SU-DHL-6 (cell line): ENCODE data around the gene GHDC.
"Not testable (repeated sequence)": the region's sequence is repeated elsewhere in the genome, so short reads cannot be mapped to it uniquely, and the experiment has no call there.

Source experiments
- H2AFZ ChIP-seq: fragments of 200-600 bp; sonication (generic); 2 replicates; pipeline ENCODE4 v1.6.1; 2014; ENCODE audit warnings: low read depth, mild to moderate bottlenecking, moderate library complexity, mixed read lengths, antibody characterized with exemption, low read length; ENCODE audit not compliant: severe bottlenecking
- H3F3A ChIP-seq: fragments of 200-600 bp; shearing (Covaris generic); 2 replicates; pipeline ENCODE4 v1.6.0; 2016; ENCODE audit warnings: antibody characterized with exemption, mild to moderate bottlenecking; ENCODE audit not compliant: insufficient read depth
- H3K27ac ChIP-seq: fragments of 200-600 bp; sonication (generic); 2 replicates; pipeline ENCODE4 v1.5.1; 2016; ENCODE audit warnings: low read depth, mild to moderate bottlenecking, low read length, moderate library complexity, mixed read lengths
- H3K27me3 ChIP-seq: fragments of 200-600 bp; sonication (generic), shearing (Covaris generic); 2 replicates; pipeline ENCODE4 v1.6.0; 2014; ENCODE audit warnings: mild to moderate bottlenecking, low read length
- H3K36me3 ChIP-seq: fragments of 200-600 bp; sonication (generic); 2 replicates; pipeline ENCODE4 v1.6.1; 2014; ENCODE audit warnings: mild to moderate bottlenecking, low read length, mixed read lengths
- H3K4me2 ChIP-seq: fragments of 300-600, 200-600 bp; shearing (Covaris generic), sonication (generic); 2 replicates; pipeline ENCODE4 v1.6.0; 2014; ENCODE audit warnings: low read length, low read depth, mild to moderate bottlenecking; ENCODE audit not compliant: poor library complexity, severe bottlenecking
- H3K4me3 ChIP-seq: fragments of 200-600 bp; sonication (generic); 2 replicates; pipeline ENCODE4 v1.5.1; 2014; ENCODE audit warnings: antibody characterized with exemption, low read length, mild to moderate bottlenecking, mixed read lengths; ENCODE audit not compliant: insufficient read depth, poor library complexity, severe bottlenecking
- H3K79me2 ChIP-seq: fragments of 200-600 bp; sonication (generic); 2 replicates; pipeline ENCODE4 v1.6.1; 2014; ENCODE audit warnings: mild to moderate bottlenecking, low read length, moderate library complexity; ENCODE audit not compliant: insufficient read depth
- H3K9ac ChIP-seq: fragments of 200-600 bp; sonication (generic); 2 replicates; pipeline ENCODE4 v1.7.0; 2014; ENCODE audit warnings: mild to moderate bottlenecking, low read length
- H3K9me2 ChIP-seq: fragments of 200-600 bp; sonication (generic); replicated peaks from 2 replicates; pipeline ENCODE4 v1.6.1; 2014; ENCODE audit warnings: low read length; ENCODE audit not compliant: insufficient read depth
- H3K9me3 ChIP-seq: fragments of 200-600 bp; sonication (generic); 2 replicates; pipeline ENCODE4 v1.6.1; 2014; ENCODE audit warnings: low read length, mixed read lengths; ENCODE audit not compliant: insufficient read depth
- H4K20me1 ChIP-seq: fragments of 200-600 bp; sonication (generic); 2 replicates; pipeline ENCODE4 v1.6.1; 2014; ENCODE audit warnings: low read depth, mild to moderate bottlenecking, antibody characterized with exemption, low read length, moderate library complexity, mixed read lengths
- CTCF ChIP-seq: fragments of 200-600 bp; sonication (generic); IDR thresholded peaks from one replicate; pipeline ENCODE4 v1.5.1; 2017; ENCODE audit warnings: antibody characterized with exemption, mild to moderate bottlenecking, low read length, moderate library complexity; ENCODE audit not compliant: insufficient read depth, poor library complexity, severe bottlenecking
- EZH2phosphoT487 ChIP-seq: fragments of 200-600 bp; sonication (generic), shearing (Covaris generic); conservative IDR thresholded peaks from 2 replicates; pipeline ENCODE4 v1.6.1; 2018; ENCODE audit warnings: mild to moderate bottlenecking, antibody characterized with exemption, low read length, moderate library complexity, mixed read lengths

Gene GHDC

DNA sequence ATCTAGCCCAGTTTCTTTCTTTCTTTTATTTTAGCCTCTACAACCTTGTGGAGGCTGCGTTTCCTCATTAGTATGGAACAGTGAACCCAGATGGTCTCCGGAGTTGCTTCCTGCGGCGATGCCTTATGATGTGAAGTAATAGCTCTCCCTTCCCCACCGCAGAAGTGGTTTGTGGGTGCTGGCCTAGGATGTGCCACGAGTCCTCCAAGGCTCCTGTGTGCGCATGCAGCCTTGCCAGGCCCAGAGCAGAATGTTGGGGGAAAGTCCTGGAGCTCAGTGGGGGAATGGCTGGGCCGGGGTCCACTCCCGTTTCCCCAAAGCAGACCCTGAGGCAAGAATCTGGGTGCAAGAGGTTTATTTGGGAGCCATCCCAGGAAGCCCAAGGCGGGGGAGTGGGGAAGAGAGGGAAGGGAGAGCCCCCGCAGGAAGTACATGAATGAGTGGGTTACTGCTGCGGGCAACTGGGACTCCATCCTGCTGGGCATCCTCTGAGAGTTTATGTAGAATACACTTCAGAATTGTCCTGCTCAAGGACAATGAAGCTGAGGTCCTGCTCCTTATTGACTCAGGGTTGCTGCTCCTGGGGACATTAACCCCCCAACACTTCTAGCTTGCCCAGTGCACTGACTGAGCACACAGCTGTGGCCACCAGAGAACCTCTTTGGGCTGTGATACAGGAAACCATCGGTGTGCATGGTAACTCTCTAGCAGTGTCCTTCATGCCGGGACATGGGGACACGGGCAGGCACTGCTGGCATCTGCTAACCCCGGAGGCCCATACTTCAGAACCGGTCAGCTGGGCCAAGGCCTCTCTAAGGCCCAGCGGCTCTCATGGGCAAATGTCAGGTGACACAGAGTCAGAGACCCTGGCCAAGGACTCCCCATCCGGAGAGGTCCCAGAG lies 5.3 kb downstream of the GHDC start:
- Histone ChIP-seq H3K27ac (no peak overlapping the region), H3K79me2 (no peaks in the 10 kb centered on the region), H3K27me3 (no peaks in the 10 kb centered on the region), H3K4me2 (no peak overlapping the region), H4K20me1 (no peaks in the 10 kb centered on the region), H2AFZ (no peak overlapping the region), H3K36me3 (no peaks in the 10 kb centered on the region), H3K9ac (no peak overlapping the region), H3K9me3 (no peaks in the 10 kb centered on the region), H3K9me2 (no peaks in the 10 kb centered on the region), H3F3A (0 out of 2 replicates have a peak, but pooled peaks cover 4% of the 10 kb centered on the region), H3K4me3 (no peak overlapping the region)
- TF ChIP-seq EZH2phosphoT487, result no peak
- no peak for TF ChIP-seq CTCF

DNA sequence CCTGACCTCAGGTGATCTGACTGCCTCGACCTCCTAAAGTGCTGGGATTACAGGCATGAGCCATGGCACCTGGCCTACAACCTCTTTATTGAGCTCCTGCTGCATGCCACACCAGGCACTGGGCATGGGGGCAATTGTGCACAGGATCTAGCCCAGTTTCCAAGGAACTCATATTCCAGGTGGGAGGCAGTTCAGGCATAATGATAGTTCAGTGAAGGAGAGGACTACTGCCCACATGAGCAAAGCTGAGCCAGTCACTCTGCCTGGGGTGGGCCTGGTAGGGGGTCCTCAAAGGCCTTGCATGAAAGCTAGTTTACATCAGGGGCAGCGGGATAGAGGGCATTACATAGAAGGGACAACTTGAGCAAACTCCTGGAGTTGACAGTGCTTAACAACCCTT lies 6.5 kb downstream of the GHDC start:
- no peaks in the 10 kb centered on the region for H3K79me2 ChIP-seq
- H3K9ac ChIP-seq, result no peak overlapping the region
- no peaks in the 10 kb centered on the region for H3K9me3 ChIP-seq
- no peaks in the 10 kb centered on the region for H4K20me1 ChIP-seq
- no peak overlapping the region for H3K4me3 ChIP-seq
- no peak for TF ChIP-seq CTCF
- no peak for TF ChIP-seq EZH2phosphoT487
- H3F3A ChIP-seq, result 0 out of 2 replicates have a peak, but pooled peaks cover 4% of the 10 kb centered on the region
- H3K4me2 ChIP-seq, result no peak overlapping the region
- H3K27ac ChIP-seq, result no peak overlapping the region
- H3K36me3 ChIP-seq, result no peaks in the 10 kb centered on the region
- H3K9me2 ChIP-seq, result no peaks in the 10 kb centered on the region
- H2AFZ ChIP-seq, result no peak overlapping the region
- no peaks in the 10 kb centered on the region for H3K27me3 ChIP-seq

- not testable (repeated sequence) for H4K20me1 ChIP-seq, H3K79me2 ChIP-seq, H3K27ac ChIP-seq, H3K9me3 ChIP-seq, H3K27me3 ChIP-seq, H3F3A ChIP-seq, H3K4me3 ChIP-seq, H3K4me2 ChIP-seq, H3K36me3 ChIP-seq, H3K9me2 ChIP-seq, H3K9ac ChIP-seq, H2AFZ ChIP-seq
Measured at GRCh38 chr17:42186191-42186590, 8.1 kb downstream of the GHDC start.

DNA sequence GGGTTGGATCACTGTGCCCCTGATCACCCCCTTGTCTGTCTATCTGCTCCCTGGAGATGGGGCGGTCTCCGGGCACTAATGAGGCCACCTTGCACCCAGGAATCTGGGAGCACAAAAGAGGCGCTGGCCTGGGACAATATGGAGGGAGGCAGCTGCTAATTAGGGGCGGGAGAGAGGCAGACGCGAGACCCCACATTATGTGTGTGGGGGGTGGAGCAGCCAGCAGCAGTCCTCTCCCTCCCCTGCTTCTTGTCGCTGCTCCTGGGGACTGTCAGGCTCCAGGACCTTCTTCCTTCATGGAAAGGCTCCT lies 8.7 kb downstream of the GHDC start:
- H3K27me3 ChIP-seq, result no peaks in the 10 kb centered on the region
- no peak overlapping the region for H3K4me3 ChIP-seq
- no peaks in the 10 kb centered on the region for H3K9me2 ChIP-seq
- H3F3A ChIP-seq, result 0 out of 2 replicates have a peak, but pooled peaks cover 8% of the 10 kb centered on the region
- no peaks in the 10 kb centered on the region for H4K20me1 ChIP-seq
- H3K9me3 ChIP-seq, result no peaks in the 10 kb centered on the region
- TF ChIP-seq EZH2phosphoT487, result no peak
- no peak for TF ChIP-seq CTCF
- H3K36me3 ChIP-seq, result no peaks in the 10 kb centered on the region
- no peak overlapping the region for H3K9ac ChIP-seq
- H3K79me2 ChIP-seq, result no peaks in the 10 kb centered on the region
- H2AFZ ChIP-seq, result no peak overlapping the region
- H3K27ac ChIP-seq, result no peak overlapping the region
- no peak overlapping the region for H3K4me2 ChIP-seq
